MM.1S (cell line): ENCODE data around the gene WWC2.

ENCODE experiments used
- CTCF ChIP-seq: fragments of 300-600 bp; sonication (generic); IDR thresholded peaks from 2 replicates; pipeline ENCODE4 v1.5.1; 2016; ENCODE audit warnings: antibody characterized with exemption, low read length, mixed read lengths
- EZH2 ChIP-seq: fragments of 300-600 bp; sonication (generic); optimal IDR thresholded peaks from 2 replicates; pipeline ENCODE3; 2017; ENCODE audit warnings: low read depth, mild to moderate bottlenecking, antibody characterized with exemption, low read length, mixed read lengths

- no peak for TF ChIP-seq CTCF
- no peak for TF ChIP-seq EZH2
These were observed 8.9 kb downstream of the WWC2 start for GRCh38 chr4:183107891-183108459.
